ENCODE results near the gene SH3D19.

The SH3D19 gene

DNA sequence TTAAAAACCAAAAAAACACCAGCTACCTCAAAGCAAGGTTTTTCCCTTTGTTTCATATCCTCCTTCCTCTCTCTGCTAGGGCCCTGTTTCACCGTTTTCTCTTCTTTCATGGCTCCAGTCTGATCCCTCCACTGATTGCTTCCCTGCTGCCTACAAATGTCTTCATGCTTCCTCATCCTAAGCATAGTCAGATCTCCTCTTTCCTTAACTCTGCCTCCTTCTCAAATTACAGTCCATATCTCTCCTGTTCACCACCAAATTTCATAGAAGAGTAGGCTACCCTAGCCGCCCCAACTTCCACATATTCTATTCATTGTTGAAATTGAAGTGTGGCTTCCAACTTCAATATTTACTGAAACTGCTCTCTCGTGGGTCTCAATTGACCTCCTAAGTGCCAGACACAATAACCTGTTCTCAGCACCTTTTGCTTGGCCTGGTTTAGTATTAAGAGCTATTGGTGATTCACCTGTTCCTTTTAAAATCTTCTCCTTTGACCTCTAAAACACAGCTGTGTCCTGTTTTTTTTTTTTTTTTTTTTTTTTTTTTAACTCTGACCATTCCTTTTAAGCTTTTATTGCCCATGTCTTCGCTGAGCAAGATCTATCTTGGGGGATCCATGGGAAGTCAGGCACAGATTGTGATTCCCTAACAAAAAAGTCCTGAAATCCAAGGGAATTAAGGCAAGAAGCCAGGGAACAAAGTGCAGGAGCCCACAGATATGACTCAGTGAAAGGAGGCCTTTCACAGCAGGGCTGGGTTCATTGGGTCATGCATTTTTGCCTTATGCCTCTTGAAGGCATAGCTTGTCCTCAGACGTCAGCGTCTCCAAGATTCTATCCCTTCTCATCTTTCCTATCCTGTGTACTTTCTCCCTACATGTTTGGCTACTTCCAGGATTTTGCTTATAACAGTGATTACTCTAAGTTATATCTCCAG lies 140.6 kb downstream of the SH3D19 start:
- no peak for DNase-seq

DNA sequence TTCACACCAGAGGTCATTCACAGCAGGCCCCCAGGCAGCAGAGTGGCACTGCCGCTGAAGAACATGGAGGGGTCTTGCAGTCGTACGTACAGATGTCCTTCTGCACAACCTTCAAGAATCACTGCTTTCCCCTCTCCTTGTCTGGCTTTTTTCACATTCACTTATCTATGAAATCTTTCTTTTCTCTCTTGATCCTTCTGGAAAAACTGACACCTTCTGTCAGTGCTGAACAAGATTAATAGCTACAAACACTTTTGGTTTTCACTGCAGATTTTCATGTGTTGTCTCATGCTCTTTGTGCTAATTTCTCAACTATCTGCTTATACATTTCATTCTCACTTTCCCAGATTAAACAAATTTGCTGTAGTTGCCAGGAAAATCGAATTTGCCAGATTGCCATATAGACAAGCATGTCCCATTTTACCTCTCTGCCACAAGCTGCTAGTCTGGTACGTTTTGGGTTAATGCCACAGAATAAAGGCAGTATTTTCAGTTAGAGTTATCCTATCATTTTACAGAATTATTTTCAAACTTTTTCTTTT lies 142.9 kb downstream of the SH3D19 start:
- no peak for DNase-seq

DNA sequence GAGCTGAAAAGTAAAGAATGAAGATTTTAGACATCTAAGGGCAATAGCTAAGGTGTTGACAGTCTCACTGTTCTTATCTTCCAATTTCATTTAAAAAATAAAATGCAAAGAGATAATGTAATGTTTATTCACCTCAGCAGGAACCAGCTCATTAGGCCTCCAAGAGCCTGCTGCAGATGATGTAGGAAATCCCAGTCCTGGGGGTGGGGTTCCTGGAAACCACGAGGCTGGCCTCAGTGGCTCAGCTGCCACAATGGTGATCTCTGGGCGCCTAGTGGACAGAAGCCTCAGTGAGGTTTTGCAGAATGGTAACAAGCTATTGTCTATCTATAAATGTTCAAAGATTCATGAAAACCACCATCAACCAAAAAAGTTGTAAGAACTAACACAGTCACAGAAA lies 148.7 kb downstream of the SH3D19 start:
- DNase-seq = no peak

DNA sequence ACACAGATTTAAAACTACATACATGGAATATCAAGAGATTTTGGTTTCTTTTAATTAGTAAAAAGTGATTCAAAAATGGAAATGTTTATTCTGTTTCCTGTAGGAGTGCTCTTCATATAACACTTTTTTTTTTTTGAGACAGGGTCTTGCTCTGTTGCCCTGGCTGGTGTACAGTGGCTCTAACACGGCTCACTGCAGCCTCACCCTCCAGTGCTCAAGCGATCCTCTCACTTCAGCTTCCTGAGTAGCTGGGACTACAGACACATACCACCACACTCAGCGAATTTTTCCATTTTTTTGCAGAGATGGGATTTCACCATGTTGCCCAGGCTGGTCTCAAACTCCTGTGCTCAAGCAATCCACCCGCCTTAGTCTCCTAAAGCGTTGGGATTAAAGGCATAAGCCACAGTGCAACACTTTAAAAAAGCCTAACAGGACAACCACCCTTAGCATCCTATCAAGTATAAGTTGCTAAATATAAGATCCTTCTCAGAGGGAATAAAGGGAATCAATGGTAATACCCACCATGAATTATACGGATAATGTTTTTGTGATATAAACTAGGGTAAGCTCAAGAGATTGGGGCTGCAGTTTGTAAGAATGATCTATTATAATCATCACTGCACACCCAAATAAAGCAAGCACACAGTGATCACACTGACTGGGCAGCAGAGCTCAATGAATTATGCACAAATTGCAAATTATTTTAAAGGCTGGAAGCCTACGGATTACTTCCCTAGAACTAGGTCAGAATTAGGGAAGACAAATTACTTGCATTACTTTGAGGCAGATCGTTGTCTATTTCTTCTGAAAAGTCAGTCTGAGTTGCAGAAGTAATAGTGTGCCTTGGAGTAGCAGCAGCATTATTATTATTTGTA lies 149.4 kb downstream of the SH3D19 start:
- DNase-seq = no peak

DNA sequence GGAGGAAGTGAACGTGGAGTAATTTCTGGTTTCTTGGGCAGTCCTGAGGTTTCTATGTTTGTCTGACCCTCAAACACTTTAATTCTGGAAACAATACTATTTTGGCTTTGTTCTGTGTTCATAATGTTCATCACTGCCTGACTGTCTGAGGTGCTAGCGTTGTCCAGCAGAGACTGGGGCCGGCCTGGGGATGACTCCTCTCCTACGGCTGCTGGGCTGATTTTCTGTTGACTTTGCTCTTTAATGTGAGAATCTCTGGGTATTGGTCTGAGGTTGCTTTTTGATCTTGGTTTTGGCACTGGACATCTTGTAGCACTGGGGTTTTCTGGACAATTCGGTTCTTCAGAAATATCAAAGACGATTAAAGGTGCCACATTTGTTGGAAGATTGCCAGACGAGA lies 150.2 kb downstream of the SH3D19 start:
- no peak for DNase-seq

DNA sequence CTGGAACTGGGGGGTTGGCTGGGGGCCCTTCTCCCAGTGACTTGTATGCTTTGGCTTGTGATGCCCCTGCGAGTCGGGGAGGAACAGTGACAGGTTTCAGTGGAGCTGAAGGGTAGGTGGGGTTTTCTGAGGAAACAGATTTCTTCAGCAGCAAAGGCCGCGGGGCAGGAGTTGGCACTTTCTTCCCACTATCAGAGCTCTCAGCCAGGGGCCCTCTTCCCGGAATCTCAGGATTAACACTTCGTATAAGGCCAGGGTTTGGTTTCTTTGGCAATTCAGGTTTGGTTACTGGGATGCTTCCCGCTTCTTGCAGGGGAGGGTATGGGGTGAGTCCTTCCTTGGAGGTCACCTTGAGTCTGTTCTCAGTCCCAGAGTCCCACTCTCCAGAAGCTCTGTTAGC lies 150.6 kb downstream of the SH3D19 start:
- no peak for DNase-seq

DNA sequence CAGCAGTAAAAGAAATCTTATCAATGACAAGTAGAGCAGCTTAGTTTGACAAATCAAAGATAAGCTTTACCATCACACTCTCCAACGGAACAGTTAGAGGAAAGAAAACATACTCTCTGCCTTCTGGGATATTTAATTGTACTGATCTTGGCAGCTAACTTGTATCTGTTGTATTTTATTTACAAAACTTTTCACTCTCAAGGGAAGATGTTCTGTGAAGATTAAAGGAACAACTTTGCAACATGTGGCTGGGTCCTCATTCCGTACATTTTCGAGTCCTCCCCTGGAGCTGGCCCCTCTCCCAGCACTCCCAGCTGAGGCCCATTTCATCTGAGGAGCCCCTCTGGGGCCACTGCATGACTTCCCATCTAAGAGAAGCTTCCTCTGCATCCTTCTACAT lies 151.5 kb downstream of the SH3D19 start:
- DNase-seq = no peak

DNA sequence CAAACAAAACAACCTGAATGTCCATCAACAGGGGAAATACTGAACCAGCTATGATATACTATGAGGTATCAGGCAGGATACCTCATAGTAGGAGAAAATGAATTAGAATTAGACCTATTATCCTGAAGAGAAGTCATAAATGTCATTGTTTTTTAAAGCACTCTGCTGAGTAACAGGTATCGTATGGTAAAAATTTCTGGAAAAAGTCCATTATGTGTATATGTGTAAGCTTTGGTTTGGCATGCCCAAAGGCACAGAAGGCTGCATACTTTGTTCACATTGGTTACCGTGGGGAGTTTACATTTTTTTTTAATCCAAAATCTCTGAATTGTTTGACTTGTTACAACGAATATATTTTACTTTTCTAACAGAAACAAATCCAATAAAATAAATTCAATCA lies 155.5 kb downstream of the SH3D19 start:
- no peak for DNase-seq

DNA sequence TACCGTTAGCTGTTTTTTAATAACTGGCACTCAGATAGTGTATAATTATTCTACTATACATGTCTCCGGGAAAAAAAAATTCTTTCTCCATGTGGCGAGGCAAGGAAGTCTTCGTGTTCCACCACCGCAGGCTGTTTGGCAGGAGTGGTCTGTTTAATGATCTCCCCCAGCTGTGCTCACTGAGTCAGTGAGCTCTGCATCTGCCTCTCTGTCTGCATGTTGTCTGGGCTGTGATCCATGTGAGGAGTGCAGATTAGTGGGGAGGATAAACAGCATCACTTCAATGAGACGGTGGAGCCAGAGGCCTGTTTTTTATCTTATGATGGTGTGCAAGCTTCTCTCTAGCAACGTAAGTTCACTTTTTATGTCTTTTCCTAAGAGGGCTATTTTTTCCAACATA lies 156.2 kb downstream of the SH3D19 start:
- DNase-seq = no peak

DNA sequence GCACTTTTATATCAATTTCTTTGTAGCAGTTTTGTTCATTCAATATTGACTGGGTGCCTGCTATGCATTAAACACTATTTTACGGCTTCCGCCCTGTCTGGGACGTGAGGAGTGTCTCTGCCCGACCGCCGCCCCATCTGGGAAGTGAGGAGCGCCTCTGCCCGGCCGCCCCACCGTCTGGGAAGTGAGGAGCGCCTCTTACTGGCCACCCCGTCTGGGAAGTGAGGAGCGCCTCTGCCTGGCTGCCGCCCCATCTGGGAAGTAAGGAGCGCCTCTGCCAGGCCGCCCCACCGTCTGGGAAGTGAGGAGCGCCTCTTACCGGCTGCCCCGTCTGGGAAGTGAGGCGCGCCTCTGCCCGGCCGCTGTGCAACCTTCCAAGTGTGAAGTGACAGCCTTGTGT lies 157.8 kb downstream of the SH3D19 start:
- DNase-seq = no peak

DNA sequence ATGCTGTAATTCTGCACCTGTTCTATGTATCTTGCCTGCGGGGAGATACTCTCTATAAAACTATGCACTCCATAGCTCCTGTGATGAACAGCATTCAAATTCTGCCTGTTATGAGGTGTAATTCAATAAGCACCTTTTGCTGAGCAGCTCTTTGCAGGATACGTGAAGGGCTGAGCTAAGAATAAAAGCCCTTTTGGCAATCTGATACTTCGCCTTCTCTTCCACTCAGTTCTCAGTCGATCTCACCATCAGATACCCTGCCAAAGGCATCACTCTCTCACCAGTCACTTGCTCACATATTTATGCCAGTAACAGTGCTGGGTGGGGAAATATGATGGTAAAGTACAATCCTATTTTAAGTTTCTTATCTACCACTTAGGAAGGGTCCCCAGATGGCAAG lies 158.8 kb downstream of the SH3D19 start:
- DNase-seq = no peak

DNA sequence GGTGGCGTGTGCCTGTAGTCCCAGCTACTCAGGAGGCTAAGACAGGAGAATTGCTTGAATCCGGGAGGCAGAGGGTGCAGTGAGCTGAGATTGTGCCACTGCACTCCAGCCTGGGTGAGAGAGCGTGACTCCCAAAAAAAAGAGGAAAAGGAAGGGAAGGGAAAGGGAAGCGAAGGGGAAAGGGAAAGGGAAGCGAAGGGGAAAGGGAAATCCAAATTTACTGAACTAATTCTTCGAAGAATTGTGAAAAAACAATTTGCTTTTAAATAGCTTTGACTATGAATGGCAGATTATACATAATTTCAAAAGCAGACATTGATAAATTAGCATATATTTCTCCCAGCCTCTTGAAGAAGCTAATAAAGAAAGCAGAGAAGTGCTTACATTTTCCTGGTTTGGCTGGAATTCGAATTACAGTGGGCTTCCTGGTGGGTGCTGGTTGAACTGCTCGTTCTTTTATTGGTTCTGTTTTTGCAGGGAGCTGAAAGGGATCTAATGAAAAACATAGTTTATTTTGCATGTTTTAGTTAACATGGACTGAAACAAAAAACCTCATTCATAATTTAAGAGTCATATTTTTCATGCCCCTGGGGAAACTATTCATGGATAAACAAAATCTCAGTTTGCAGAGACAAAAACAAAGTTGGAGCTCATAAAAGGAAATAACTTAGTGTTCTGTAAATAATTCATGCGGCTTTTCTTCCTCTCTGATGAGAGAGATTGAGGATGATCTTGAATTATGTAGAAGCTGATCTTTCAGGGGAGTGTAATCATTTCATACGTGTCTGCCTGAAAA lies 160.0 kb downstream of the SH3D19 start:
- no peak for DNase-seq

DNA sequence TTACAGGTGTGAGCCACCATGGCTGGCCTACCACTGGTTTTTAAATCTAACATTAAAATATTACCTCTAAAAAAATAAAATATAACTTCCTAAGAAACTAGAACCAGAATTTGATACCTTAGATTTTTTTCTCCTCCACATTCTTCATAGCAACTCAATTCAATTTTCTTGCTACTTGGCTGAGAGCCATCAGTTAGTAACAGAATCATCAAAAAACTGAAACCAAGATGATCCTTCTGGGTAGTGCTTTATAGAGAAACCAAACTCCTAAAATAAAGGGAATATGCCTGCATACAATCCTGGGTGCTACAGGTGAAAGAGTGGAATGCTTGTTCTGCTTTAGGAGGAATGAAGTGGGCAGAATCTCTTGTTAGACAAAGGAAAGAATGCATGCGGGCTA lies 161.6 kb downstream of the SH3D19 start:
- no peak for DNase-seq

DNA sequence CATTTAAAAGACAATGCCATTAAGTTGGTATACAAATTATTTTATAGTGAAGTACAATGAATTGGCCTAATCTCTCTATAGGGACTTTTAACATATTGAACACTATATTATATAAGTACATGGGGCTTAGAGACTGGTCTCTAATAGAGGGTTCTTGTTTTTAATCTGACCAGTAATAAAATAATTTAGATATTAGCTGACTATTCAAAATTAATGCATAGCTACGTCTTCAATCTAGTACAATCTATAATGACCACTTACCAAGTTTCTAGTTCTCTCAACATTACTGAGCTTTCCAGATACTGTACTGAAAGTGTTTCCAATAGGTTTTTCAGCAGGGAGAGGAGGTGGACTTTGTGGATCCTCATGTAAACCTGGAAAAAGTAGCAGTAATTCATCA lies 166.4 kb downstream of the SH3D19 start:
- DNase-seq = no peak

DNA sequence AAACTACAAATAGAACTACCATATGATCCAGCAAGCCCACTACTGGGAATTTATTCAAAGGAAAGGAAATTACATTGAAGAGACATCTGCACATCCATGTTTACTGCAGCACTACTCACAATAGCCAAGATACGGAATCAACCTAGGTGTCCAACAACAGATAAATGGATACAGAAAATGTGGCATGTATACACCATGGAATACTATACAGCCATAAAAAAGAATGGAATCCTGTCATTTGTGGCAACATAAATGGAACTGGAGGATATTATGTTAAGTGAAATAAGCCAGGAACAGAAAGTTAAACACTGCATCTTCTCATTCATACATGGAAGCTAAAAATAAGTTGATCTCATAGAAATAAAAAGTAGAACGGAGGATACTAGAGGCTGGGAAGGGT lies 167.9 kb downstream of the SH3D19 start:
- no peak for DNase-seq

DNA sequence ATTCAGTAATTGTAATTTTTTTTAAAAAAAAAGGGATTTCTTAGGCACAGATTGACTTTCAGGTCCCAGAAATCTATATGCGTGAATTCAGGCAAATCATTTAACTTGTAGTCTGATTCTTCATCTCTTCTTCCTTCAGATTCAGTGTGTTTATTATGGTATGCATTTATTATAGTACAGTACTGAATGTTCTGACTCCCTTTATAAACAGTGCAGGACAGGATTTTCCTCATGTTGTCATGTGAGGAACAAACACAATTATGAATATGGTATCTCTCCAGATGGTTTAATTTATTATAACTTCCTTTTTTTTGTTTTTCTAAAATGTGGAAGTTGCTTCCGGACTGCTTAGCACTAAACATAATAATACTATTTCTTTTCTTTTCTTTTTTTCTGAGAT lies 171.8 kb downstream of the SH3D19 start:
- DNase-seq = no peak

DNA sequence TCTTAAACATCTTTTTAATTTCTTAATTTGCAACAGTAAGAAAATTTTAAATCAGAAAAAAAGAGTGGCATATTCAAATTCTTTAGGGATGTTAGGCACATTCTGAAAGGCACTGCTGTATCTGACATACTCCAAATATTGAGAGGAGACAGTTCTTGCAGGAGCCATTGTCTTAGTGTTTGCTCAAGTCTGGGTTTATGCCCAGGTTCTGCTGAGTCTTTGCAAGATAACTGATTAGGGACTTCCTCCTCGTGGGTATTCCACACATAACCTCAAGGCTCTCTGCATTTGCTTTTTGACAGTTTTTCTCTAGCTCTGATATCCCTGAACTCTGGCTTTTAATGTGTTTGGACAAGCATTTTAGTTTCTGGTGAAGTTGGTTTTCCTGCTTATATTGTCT lies 173.4 kb downstream of the SH3D19 start:
- no peak for DNase-seq

DNA sequence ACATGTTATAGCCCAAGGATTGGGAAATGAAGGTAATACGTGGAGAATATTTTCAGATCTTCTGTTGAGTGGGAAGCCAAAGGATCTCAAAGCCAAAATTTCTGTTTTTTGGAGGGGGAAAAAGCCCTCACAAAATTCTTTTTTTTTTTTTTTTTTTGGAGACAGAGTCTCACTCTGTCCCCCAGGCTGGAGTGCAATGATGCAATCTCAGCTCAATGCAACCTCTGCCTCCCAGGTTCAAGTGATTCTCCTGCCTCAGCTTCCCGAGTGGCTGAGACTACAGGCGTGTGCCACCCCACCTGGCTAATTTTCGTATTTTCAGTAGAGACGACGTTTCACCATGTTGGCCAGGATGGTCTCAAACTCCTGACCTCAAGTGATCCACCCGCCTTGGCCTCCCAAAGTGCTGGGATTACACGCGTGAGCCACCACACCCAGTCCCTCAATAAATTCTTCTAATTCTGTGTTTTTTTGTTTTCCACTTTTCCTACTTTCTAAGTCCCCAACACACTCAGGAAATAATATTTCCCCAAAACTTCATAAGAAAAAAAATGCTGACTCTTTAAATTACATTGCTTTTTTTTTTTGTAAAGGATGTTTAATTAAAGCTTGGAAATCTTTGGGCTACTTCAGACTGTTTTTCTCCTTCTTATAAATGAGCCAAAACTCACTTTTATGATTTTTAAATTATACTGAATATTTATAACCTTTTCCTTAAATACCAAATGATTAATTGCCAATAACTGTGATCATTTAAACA lies 174.4 kb downstream of the SH3D19 start:
- DNase-seq = no peak

DNA sequence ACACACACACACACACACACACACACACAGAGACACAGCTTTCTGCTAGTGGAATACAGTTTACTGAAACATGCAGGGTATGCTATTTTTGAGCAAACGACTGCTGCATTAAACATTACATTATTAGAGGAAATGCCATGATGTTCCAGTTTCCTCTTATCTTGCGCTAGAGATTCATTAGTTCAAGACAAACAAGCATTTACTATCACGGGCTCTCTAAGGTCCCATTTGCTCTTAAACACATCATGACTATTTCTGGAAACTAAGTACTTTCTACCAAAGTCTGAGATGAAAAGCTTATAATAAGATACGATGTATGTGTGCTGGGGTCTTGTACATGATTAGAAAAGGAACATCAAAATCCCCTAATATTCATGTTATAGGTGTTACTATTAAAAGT lies 177.1 kb downstream of the SH3D19 start:
- no peak for DNase-seq

DNA sequence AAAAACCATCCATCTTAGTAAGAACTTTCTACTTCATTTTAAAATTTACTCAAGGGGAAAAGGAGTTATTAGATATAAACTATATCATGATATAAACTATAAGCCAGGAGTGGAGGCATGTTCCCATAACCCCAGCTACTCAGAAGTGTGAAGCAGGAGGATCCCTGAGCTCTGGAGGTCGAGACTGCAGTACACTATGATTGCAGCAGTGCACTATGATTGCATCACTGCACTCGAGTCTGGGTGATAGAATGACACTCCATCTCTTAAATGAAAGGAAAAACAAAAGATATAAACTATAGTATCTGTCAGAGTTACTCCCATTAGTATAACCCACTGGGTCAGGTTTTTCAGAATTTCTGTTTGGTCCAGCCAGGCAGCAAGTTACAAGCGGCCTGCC lies 178.4 kb downstream of the SH3D19 start:
- no peak for DNase-seq

DNA sequence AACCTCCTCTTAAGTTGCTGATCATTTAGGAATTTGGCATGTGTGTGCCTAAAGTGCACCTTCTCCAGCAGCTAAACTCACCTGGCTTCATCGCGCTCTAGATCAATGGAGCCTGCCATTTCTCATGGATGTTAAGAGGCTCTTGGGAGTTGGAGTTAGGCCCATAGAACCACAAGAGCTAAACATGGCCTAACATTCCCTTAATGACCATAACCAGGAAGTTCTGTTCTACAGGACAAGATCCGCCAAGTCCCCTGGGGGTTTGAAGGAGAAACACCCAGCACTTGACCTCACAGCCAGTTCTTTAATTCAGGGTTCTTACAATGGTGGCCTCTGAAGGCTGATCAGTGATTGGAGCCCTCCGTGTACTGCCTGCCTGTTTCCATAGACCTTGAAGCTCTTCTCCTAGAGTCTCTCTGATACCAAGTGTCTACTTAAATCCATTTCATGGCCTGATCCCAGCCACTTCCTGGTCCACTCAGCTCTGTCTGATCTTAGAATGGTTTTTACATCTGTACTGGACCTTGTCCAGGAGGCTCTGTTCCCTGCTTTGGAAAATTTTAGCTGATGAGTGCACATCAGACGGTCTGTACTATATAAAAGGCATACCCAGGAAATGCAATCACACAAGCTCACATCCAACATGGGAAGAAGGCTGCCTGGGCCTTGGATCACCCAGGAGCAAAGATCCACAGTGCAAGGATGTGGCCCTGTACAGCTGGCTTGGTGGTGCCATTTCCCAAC lies 180.9 kb downstream of the SH3D19 start:
- no peak for DNase-seq
